SU-DHL-6 (cell line): ENCODE data around the gene INAFM2.

Source experiments
- CTCF ChIP-seq: fragments of 200-600 bp; sonication (generic); IDR thresholded peaks from one replicate; pipeline ENCODE4 v1.5.1; 2017; ENCODE audit warnings: antibody characterized with exemption, mild to moderate bottlenecking, low read length, moderate library complexity; ENCODE audit not compliant: insufficient read depth, poor library complexity, severe bottlenecking
- EZH2phosphoT487 ChIP-seq: fragments of 200-600 bp; sonication (generic), shearing (Covaris generic); conservative IDR thresholded peaks from 2 replicates; pipeline ENCODE4 v1.6.1; 2018; ENCODE audit warnings: mild to moderate bottlenecking, antibody characterized with exemption, low read length, moderate library complexity, mixed read lengths

GRCh38 chr15:40327457-40327856 lies 4.0 kb downstream of the INAFM2 start:
- TF ChIP-seq CTCF (no peak), EZH2phosphoT487 (no peak)
